Lung microvascular endothelial cell (primary cell): ENCODE data around the gene ZNF410. TPM values are rescaled to one million over a fixed set of nuclear protein-coding genes. Genes with fewer than 3 reads are reported as not detected.
"Not testable (repeated sequence)": the region's sequence is repeated elsewhere in the genome, so short reads cannot be mapped to it uniquely, and the experiment has no call there.

Source experiments
- DNase-seq, 2 donors: peaks; one replicate each; pipeline versions ENCODE4 v3.0.0 to v3.0.0-alpha.2; 2010; ENCODE audit warnings: low read depth in 2 of 2
- total RNA-seq: library from RNA; depleted of rRNA; stranded (reverse); fragments of >200 nt; gene quantifications from 2 replicates; pipeline ENCODE4 v1.2.1, GENCODE V29; 2014

Gene ZNF410
- total RNA-seq, 1 donor from 2014 or later, result 52.4 TPM

DNA sequence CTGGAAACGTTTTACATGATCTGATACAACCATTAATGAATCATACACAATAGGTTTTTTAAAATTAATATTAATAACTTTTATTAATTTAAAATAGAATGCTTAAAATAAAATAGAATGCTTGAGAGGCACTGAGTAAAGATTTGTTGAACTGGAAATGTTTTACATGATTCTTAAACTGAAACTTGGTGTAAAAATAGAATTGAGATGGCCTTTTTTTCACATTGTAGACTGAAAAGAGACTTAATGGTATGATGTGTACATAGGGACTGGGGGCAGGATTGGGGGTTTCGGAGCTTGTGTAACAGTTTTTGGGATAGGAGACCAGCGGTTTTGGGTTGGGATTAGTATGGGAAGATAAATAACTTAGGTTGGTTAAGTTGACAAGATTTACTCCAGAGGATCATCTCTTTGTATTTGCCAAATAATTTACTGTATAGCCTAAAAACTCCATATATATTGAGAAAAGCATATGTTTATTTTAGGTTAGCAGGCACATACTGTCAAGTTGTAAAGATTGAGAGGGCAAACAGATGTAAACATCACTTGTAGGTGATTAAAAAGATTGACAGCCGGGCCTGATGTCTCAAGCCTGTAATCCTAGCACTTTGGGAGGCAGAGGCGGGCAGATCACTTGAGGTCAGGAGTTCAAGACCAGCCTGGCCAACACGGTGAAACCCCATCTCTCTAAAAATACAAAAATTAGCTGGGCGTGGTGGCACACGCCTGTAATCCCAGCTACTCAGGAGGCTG is 2.0 kb upstream of the ZNF410 start:
- no peak for DNase-seq

DNA sequence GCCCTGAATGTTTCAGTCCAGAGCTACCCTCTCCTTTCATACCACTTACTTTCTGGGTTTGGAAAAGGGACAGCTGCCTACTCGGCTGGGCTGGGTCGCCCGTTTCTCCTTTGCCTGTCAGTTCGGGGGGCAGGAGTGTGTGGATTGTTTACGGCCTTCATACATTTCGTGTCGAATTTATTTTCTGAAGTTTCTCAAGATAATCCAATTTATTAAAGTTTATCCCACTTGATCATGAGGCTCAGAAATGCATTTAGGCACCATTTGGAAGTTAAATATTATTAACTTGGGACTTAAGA is 608 bp downstream of the ZNF410 start:
- peak; percentile 39 to 48 for DNase-seq

DNA sequence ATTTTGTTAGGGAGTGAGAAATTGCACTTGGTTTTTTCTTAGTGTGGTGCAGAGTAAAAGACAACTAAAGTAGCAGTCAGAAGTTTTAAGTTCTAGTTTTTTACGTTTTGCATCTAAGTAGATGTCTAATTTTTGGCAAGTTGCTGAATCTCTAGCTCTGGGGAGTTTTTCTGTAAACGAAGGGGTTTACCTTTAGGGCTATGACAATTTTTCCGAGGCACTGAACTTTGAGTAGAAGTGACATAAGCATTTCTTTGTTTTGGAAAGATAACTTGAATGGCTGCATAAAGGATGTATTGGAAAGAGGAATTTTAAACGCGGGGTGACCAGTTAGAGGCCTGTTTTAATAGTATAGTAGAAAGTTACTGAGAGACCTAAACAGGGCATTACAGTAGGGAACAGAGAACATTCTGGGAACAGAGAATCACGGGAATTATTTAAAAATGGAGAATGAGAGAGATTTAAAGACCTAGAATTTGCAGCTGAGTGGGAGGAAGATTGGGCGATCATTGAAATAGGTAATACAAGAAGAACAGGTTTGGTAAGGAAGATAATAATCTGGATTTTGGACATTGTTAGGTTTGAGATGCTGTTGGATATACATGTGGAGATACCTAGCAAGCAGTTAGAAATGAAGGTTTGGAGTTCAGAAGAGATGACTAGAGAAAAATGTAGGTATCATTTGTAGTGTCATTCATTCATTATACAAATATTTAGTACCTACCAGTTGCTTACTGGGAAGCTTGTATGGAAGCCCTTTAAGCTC is 1.2 kb downstream of the ZNF410 start:
- DNase-seq, result peak; percentile 6 to 22

DNA sequence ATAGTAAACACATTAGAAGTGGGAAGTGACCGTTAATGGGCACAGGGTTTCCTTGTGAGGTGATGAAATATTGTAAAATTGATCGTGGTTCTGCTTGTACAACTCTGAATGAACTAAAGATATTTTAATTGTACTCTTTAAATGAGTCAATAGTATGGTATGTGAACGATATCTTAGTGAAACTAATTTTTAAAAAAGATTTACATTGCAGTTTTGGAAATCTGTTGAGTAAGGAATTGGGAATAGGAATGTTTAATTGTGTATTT is 1.7 kb downstream of the ZNF410 start:
- no peak for DNase-seq

DNA sequence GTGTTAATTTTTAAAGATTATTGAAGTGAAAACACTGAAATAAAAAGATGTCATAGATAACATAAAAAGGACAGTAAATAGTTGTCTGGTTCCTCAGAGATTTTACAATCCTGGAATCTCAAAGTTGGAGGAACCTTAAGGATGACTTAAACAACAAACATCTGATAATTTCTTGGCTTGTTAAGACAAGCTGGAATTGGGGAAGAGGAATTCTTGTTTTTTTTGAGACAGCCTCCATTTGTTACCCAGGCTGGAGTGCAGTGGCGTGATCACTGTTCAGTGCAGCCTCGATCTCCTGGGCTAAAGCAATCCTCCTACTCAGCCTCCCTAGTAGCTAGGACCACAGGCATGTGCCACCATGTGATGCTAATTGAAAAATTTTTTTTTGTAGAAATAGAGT is 2.3 kb downstream of the ZNF410 start:
- no peak for DNase-seq

DNA sequence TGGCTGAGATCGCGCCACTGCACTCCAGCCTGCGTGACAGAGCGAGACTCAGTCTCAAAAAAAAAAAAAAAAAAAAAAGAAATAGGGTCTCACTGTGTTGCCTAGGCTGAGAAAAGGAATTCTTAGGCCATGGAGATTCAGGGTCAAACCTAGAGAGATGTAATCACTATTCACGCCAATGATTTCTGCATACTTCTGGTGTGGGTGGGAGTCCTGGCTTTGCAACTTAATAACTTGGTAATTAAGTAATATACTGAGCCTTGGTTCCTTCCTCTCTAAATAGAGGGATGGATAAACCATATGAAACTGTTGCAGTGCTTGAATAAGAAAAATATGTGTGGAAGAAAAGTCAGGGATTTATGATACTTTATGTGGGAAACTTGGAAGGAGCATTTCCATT is 2.7 kb downstream of the ZNF410 start:
- DNase-seq, result no peak

DNA sequence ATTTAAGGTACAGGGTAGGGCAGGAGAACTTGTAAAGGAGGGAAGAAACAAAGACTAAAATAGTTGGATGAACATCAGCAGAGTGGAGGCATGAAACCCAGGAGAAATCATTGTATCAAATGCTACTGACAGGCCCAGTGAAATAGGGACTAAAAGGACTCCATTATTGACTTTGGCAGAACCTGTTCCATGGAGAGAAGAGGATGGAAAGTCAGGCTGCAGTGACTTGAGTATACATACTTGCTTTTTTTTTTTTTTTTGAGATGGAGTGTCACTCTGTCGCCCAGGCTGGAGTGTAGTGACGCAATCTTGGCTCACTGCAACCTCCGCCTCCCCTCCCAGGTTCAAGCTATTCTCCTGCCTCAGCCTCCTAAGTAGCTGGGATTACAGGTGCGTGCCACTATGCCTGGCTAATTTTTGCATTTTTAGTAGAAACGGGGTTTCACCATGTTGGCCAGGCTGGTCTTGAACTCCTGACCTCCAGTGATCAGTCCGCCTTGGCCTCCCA is 7.6 kb downstream of the ZNF410 start:
- not testable (repeated sequence) for DNase-seq

DNA sequence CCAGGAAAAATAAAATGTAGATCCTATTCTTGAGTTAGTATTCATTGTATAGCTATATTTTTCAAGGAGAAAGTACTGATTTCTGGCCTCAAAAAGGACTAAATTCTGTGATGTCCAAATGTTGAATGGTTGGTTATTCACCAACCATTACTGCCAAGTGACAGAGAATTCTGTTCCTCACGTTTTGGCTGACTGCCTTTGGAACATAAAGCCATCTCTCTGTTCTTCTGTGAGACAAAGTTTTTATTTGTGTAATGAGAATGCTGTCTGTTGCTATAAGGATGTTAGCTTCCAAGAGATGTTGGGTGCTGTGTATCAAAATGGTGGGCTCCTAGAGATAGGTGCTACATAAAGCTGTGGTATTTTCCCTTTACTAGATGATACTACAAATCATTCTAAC is 9.3 kb downstream of the ZNF410 start:
- DNase-seq, result no peak

DNA sequence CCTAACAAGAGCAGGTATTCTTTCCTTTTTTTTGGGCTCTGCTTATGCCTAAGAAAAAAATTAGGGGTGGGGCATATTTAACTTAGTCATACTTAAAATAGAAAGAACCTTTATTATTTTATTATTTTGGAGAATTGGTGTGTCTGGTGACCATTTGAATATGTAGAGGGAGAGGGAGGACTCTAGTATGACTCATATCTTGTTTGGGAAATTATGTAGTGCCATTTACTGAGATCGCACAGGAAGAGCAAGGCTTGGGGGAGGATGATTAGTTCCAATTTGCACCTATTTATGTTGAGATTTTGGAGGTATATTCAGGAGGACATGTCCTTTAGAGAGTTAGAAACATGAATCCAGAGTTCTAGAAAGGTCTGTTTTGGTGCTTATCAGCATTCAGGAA is 9.9 kb downstream of the ZNF410 start:
- peak in 1 of 2 donors; percentile 52 for DNase-seq

DNA sequence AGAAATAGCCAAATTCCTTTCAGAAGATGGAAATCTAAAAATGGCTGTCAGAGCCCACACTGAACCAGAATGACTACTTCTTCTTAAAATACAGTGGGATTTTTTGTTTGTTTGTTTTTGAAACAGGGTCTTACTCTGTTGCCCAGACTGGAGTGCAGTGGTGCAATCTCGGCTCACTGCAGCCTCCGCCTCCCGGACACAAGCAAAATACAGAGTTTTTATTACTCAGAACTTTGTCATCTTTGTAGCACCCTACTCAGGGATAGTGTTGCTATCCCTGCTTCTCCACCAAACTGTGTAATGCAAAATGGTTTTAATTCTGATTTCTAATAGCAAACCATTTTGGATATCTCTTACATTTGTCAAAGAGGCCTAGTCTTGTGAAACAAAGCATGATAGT is 16.4 kb downstream of the ZNF410 start:
- no peak for DNase-seq

DNA sequence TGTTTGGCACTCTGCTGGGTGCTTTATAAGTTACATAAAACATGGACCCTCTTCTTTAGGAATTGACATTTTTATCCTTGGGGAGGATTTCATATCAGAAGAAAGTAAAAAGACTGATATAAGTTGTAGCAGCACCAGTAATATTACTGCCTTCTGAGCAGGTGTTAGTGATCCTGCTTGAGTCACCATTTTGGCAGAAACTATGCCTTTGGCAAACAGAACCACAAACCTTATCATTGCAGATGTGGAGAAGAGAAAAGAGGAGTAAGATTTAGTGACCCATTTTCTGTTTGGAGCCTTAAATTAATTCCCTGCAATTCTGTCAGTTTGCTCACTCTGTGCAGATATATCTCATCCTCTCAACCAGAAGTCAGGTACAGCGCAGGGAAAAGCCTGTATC is 23.0 kb downstream of the ZNF410 start:
- no peak for DNase-seq

DNA sequence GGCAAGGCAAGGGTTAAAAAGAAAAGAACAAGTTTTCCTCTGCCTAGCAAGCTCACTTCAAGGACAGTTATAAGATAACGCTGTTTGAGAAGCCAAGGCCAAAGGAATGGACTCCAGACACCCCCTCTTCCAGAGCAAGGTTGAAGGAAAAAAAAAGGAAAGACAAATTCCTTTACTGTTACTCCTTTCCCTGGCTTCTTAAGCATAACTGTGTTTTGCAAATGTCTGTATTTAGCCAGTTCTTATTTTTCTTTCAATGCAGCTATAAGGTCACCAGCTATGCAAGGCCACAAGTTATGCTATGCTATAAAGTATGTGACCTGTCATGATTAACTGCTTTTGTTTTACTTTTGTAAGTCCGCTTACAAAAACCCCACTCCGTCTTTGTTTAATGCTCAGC is 26.6 kb downstream of the ZNF410 start:
- no peak for DNase-seq

DNA sequence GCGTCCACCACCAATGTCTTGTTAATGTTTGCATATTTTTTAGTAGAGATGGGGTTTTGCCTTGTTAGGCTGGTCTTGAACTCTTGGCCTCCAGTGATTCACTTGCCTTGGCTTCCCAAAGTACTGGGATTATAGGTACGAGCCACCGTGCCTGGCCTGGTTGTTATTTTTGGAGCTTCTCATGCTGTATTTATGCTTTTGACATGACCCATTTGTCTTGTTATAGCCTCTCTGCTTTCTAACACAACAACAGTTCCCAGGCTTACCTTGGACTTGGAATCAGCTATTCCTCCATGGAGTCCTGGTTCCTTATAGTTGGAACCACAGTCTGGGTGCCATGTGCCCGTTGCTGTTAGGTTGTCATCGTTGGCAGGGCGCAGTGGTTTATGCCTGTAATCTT is 29.7 kb downstream of the ZNF410 start:
- DNase-seq, result no peak

DNA sequence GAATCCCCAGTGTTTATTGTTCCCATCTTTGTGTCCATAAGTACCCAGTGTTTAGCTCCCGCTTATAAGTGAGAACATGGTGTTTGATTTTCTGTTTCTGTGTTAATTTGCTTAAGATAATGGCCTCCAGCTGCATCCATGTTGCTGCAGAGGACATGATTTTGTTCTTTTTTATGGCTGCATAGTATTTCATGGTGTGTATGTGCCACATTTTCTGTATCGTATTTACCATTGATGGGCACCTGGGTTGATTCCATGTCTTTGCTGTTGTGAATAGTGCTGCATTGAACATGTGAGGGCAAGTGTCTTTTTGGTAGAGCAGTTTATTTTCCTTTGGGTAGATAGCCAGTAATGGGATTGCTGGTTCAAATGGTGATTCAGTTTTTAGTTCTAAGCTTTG is 32.8 kb downstream of the ZNF410 start:
- not testable (repeated sequence) for DNase-seq

DNA sequence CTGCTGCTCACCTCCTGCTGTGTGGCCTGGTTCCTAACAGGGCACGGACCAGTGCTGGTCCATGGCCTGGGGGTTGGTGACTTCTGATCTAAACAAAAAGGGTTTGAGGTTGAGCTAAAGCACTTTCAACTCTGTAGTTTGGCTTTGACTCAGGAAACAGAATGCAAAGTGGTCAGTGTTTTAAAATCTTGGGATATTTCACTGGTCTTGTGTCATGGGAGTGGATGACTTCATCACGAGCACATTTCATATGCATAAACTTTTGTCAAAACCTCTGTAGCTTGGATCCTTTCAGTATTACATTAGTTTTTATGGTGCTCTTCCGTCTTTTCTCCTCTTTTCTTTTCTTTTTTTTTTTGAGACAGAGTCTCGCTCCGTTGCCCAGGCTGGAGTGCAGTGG is 37.7 kb downstream of the ZNF410 start:
- no peak for DNase-seq

DNA sequence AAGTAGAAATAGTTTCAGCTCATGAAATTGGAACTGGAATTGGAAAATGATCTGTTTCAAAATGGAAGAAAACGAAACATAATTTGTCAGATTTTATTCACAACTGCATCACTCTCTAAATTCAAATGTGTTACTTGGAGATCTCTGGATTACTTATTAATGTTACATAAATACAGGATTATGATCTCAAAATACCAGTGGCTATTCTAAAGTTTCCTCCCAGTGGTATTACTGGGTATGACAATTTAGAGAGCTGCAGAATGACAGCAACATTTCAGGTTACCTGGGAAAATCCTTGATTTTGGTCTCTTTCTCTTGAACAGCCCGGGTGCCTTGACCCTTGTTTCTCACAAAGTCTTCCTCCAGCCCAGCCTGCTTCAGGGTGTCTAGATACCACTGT is 49.0 kb downstream of the ZNF410 start:
- peak; percentile 14 to 26 for DNase-seq

DNA sequence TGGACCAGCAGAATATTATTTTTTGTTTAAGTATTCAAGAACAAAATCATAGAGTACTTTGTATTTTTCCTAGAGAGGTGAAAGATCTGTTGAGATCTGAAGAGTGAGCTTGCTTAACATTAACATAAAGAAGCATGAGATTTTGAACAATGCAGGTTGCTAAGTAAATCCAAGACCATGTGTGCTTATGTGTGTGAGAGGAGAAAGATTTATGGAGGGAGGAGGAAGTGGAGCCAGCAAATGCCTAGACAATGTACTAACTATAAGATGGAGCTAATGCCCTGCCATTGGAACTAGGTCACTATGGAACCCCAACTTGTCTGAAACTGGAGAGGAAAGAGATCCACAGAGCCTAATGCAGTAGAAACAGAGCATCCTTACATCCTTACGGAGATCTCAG is 49.9 kb downstream of the ZNF410 start:
- DNase-seq, result no peak

DNA sequence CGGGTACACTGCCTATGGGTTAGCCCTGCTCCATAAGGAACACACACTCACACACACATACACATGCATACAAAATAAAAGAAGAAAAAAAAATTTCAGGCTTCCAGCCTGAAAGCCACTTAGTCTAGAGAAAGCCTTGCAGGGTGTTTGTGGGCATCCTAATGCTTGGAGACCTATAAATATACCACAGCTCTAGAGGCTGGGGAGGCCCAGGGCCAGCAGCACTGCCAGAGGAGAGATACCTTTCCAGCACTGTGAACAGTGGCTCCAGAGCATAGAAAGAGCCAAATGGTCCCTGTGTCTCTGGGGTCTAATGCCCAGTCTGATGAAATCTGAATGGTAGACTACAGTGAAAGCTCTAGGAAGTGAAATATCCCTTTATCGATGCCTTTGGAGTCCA is 50.4 kb downstream of the ZNF410 start:
- no peak for DNase-seq

DNA sequence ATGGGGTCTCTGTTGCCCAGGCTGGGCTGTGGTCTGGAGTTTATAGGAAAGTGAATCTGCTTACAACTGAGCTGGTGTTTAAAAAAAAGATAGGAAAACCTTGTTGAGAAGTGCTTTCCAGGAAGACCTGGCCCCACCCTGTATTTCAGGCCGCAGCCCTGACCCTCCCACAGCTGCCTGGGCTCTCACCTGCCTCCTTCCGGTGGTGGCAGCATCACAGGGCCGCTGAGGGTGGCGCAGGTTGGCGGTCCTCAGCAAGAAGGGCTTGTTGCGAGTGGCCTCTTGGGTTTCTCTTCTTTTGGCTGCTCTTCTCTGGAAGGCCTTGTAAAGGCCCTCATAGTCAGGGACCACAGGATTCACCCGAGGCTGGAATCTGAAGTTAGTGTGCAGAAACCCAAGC is 55.5 kb downstream of the ZNF410 start:
- DNase-seq, result no peak

DNA sequence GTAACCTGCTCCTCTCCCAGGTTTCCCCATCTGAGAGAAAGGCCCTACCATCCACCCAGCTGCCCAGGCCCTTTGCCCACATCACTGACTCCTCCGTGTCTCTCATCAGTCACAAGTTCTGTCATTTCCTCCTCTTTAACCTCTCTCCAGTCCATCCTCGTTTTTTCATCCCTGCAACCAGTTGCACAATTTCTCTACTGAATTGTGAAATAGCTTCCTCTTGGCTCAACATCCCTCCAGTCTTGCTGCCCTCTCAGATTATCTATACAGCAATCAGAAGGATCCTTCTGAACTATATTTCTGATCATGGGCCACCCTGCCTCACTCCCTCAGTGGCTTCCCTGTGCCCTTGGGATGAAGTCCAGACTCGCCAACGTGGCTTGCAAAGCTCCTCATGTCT is 56.4 kb downstream of the ZNF410 start:
- peak; percentile 49 to 91 for DNase-seq

DNA sequence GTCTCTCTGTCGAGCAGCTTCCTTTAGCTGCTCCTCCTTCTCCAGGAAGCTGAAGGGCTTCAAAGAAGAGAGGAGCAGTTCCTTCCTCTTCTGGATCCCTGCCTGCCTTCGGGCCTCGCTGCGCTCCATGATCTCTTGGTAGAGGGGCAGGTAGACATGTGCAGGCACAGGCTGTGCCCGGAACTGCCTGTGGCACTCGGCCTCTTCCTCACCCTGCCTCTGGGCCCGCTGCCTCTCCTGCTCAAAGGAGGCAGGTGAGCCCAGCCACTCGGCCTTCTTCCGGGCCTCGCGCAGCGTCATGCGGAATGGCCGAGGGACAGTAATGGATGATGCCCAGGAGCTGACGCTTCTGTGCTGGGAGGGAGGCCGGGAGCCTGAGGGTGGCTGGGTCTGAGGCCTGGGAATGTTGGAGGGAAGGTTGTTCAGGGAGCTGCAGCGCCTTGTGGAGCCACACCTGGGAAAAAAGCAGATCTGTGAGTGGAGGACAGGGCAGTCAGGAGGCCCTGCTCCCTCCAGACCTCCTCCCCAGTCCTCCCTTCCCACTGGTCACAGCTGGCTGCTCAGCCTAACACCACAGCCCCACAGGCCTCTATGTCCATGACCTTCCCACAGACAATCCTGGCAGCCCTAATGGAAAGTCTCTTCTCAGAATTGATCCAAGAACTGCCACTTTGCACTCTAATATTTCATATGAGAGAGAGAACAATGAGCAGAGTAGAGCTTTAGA is 57.9 kb downstream of the ZNF410 start:
- DNase-seq, result peak in 1 of 2 donors; percentile 14

DNA sequence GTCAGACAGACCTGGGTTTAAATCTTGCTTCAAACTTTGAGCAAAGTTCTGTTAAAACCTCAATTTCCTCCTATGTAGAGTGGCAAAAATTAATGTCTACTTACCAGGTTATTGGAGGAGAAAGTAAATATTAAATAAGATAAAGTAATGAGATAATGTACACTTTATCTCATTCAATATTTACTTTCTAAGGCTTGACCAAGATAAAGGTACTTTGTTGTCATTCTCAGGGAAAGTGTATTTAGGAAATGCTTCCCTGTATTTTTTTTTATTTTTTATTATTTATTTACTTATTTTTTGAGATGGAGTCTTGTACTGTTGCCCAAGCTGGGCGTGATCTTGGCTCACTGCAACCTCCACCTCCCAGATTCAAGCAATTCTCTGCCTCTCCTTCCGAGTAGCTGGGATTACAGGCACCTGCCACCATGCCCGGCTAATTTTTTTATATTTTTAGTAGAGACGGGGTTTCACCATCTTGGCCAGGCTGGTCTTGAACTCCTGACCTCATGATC is 58.6 kb downstream of the ZNF410 start:
- no peak for DNase-seq
